Neuronal stem cell (in vitro differentiated cells): ENCODE results near the gene ORC6.

Source experiments
- DNase-seq: peaks from one replicate; pipeline ENCODE4 v3.0.0-alpha.2; 2013; ENCODE audit warnings: low spot score
- H2AFZ ChIP-seq: one replicate; pipeline ENCODE4 v1.6.1; 2013; ENCODE audit warnings: mild to moderate bottlenecking, low read length, inconsistent platforms
- H2AK5ac ChIP-seq: 2 replicates; pipeline ENCODE4 v1.6.1; 2013; ENCODE audit warnings: low read depth, mild to moderate bottlenecking, inconsistent platforms, low read length, moderate library complexity, mixed read lengths
- H2BK120ac ChIP-seq: 2 replicates; pipeline ENCODE4 v1.6.1; 2013; ENCODE audit warnings: low read depth, mild to moderate bottlenecking, inconsistent platforms, low read length, moderate library complexity, mixed read lengths
- H2BK12ac ChIP-seq: one replicate; pipeline ENCODE4 v1.6.1; 2013; ENCODE audit warnings: low read length, inconsistent platforms
- H2BK15ac ChIP-seq: 2 replicates; pipeline ENCODE4 v1.6.1; 2013; ENCODE audit warnings: mild to moderate bottlenecking, low read length, inconsistent platforms, mixed read lengths
- H2BK5ac ChIP-seq: one replicate; pipeline ENCODE4 v1.6.1; 2013; ENCODE audit warnings: inconsistent platforms, mild to moderate bottlenecking, low read length, moderate library complexity
- H3K14ac ChIP-seq: one replicate; pipeline ENCODE4 v1.6.1; 2013; ENCODE audit warnings: low read length, inconsistent platforms
- H3K18ac ChIP-seq: 2 replicates; pipeline ENCODE4 v1.6.1; 2013; ENCODE audit warnings: low read length, inconsistent platforms
- H3K23ac ChIP-seq: 2 replicates; pipeline ENCODE4 v1.6.1; 2013; ENCODE audit warnings: low read depth, mild to moderate bottlenecking, mixed read lengths, low read length, inconsistent platforms; ENCODE audit not compliant: poor library complexity
- H3K27ac ChIP-seq: replicated peaks from 3 replicates; pipeline ENCODE4 v1.5.1; 2013; ENCODE audit warnings: low read length, inconsistent platforms
- H3K27me3 ChIP-seq, 3 experiments: 2 replicates each; pipeline ENCODE4 v1.6.1; 2013; ENCODE audit warnings: low read length in 3 of 3, mild to moderate bottlenecking in 2 of 3, inconsistent platforms in 1 of 3, low read depth in 1 of 3, mixed read lengths in 1 of 3, moderate library complexity in 1 of 3; ENCODE audit not compliant: control insufficient read depth in 3 of 3, insufficient read depth in 3 of 3
- H3K36me3 ChIP-seq, 2 donors: replicated peaks in 1 of 2; 2 replicates each; pipeline ENCODE4 v1.6.1; 2013; ENCODE audit warnings: low read length in 2 of 2; ENCODE audit not compliant: control insufficient read depth in 2 of 2, insufficient read depth in 2 of 2
- H3K4ac ChIP-seq: 2 replicates; pipeline ENCODE4 v1.6.1; 2013; ENCODE audit warnings: inconsistent platforms, mild to moderate bottlenecking, low read length, moderate library complexity
- H3K4me1 ChIP-seq, 2 donors: 1 replicate in 1 of 2; 2 replicates in 1 of 2; pipeline ENCODE4 v1.6.1; 2013; ENCODE audit warnings: low read length in 2 of 2, low read depth in 1 of 2; ENCODE audit not compliant: control insufficient read depth in 2 of 2, insufficient read depth in 1 of 2
- H3K4me2 ChIP-seq: one replicate; pipeline ENCODE4 v1.6.1; 2013; ENCODE audit warnings: mild to moderate bottlenecking, low read length, inconsistent platforms; ENCODE audit not compliant: insufficient read depth, poor library complexity, severe bottlenecking
- H3K4me3 ChIP-seq, 2 donors: 2 replicates each; pipeline ENCODE4 v1.5.1; 2013; ENCODE audit warnings: low read length in 2 of 2, mild to moderate bottlenecking in 2 of 2, inconsistent platforms in 1 of 2, moderate library complexity in 1 of 2
- H3K79me1 ChIP-seq: one replicate; pipeline ENCODE4 v1.6.1; 2013; ENCODE audit warnings: low read depth, mild to moderate bottlenecking, inconsistent platforms, low read length, moderate library complexity
- H3K9ac ChIP-seq: one replicate; pipeline ENCODE4 v1.6.1; 2013; ENCODE audit warnings: mild to moderate bottlenecking, low read depth, low read length, inconsistent platforms; ENCODE audit not compliant: poor library complexity
- H3K9me3 ChIP-seq, 2 donors: replicated peaks in 1 of 2; 2 replicates each; pipeline versions ENCODE3 to v1.6.1; 2013; ENCODE audit warnings: low read length in 2 of 2, mild to moderate bottlenecking in 2 of 2, inconsistent platforms in 1 of 2, low read depth in 1 of 2, mixed read lengths in 1 of 2, moderate library complexity in 1 of 2; ENCODE audit not compliant: control insufficient read depth in 2 of 2, insufficient read depth in 1 of 2
- H4K8ac ChIP-seq: one replicate; pipeline ENCODE4 v1.6.1; 2013; ENCODE audit warnings: low read depth, mild to moderate bottlenecking, inconsistent platforms, low read length, moderate library complexity
- H4K91ac ChIP-seq: one replicate; pipeline ENCODE4 v1.6.1; 2013; ENCODE audit warnings: low read length, low read depth, mild to moderate bottlenecking, inconsistent platforms; ENCODE audit not compliant: poor library complexity
- WGBS, 2 donors: extraction: QIAGEN DNeasy Blood & Tissue Kit; methylation state at CpG; one replicate each; pipeline ENCODE4 v1.1.7; 2013; ENCODE audit warnings: missing lambda C conversion rate in 2 of 2, mixed read lengths in 1 of 2; ENCODE audit not compliant: insufficient read length in 2 of 2, insufficient replicate concordance in 1 of 2; ENCODE audit errors: extremely low coverage in 2 of 2; 5-methylcytosine and 5-hydroxymethylcytosine counted together

Gene ORC6

GRCh38 chr16:46688101-46688653, 1.3 kb upstream of the ORC6 start:
- no peak overlapping the region for H2BK15ac ChIP-seq
- WGBS, 2 donors = no CpG with 5 or more reads among the region's 14 CpGs
- H2BK120ac ChIP-seq = no peak overlapping the region
- no peak overlapping the region for H2BK12ac ChIP-seq
- no peak overlapping the region for H3K14ac ChIP-seq
- H3K9ac ChIP-seq = peak overlapping the region; percentile 81
- H3K27me3 ChIP-seq = no peaks in the 10 kb centered on the region
- no peak overlapping the region for H3K27ac ChIP-seq
- no peak for DNase-seq
- H3K79me1 ChIP-seq = peaks cover 6% of the 10 kb centered on the region
- H2AFZ ChIP-seq = peak overlapping the region; percentile 94
- H4K8ac ChIP-seq = no peak overlapping the region
- peaks cover 11 to 23% of the 10 kb centered on the region in 2 donors for H3K4me1 ChIP-seq
- H2BK5ac ChIP-seq = no peak overlapping the region
- H3K4ac ChIP-seq = no peak overlapping the region
- H3K18ac ChIP-seq = no peak overlapping the region
- no peaks in the 10 kb centered on the region for H3K9me3 ChIP-seq
- no peak overlapping the region for H2AK5ac ChIP-seq
- peaks cover 7 to 26% of the 10 kb centered on the region in 2 donors for H3K36me3 ChIP-seq
- no peak overlapping the region for H4K91ac ChIP-seq
- no peak overlapping the region for H3K23ac ChIP-seq
- peak overlapping the region; percentile 86 for H3K4me2 ChIP-seq
- peak overlapping the region; percentile 75 to 97 for H3K4me3 ChIP-seq

GRCh38 chr16:46688654-46689364, 650 bp upstream of the ORC6 start, which contains the start of gene VPS35:
VPS35 (minus strand) TSS chr16:46689178; CDS start chr16:46689133, 45 bp downstream.
- Histone ChIP-seq H3K23ac (peak within 1 kb of the TSS; percentile 96), H3K79me1 (peaks cover 6% of the 10 kb centered on the region), H2AK5ac (no peak within 1 kb of the TSS), H4K8ac (no peak within 1 kb of the TSS), H3K36me3 (peaks cover 11 to 31% of the 10 kb centered on the region in 2 donors), H3K9ac (peak within 1 kb of the TSS; percentile 99), H3K4me1 (peaks cover 11 to 23% of the 10 kb centered on the region in 2 donors), H2BK15ac (peak within 1 kb of the TSS; percentile 87), H4K91ac (no peak within 1 kb of the TSS), H3K18ac (peak within 1 kb of the TSS; percentile 100), H3K27ac (peak within 1 kb of the TSS; percentile 98), H3K27me3 (no peaks in the 10 kb centered on the region), H2AFZ (peak within 1 kb of the TSS; percentile 94), H2BK120ac (peak within 1 kb of the TSS; percentile 75), H3K4ac (no peak within 1 kb of the TSS), H3K14ac (peak within 1 kb of the TSS; percentile 99), H2BK12ac (peak within 1 kb of the TSS; percentile 98), H3K4me3 (peak within 1 kb of the TSS; percentile 75 to 97), H2BK5ac (peak within 1 kb of the TSS; percentile 61), H3K4me2 (peak within 1 kb of the TSS; percentile 86), H3K9me3 (no peaks in the 10 kb centered on the region)
- no CpG with 5 or more reads among the region's 54 CpGs for WGBS, 2 donors
- DNase-seq = peak; percentile 99

GRCh38 chr16:46690281-46691178, 1.1 kb downstream of the ORC6 start:
- H3K14ac ChIP-seq = no peak overlapping the region
- H4K8ac ChIP-seq = no peak overlapping the region
- H3K36me3 ChIP-seq = peaks cover 12 to 41% of the 10 kb centered on the region in 2 donors
- H3K4me1 ChIP-seq = peaks cover 11 to 23% of the 10 kb centered on the region in 2 donors
- peak overlapping the region; percentile 94 for H3K9ac ChIP-seq
- no peak overlapping the region for H3K18ac ChIP-seq
- H3K27ac ChIP-seq = peak overlapping the region; percentile 79
- H3K27me3 ChIP-seq = no peaks in the 10 kb centered on the region
- WGBS, 2 donors = no CpG with 5 or more reads among the region's 21 CpGs
- H2BK12ac ChIP-seq = no peak overlapping the region
- no peak for DNase-seq
- H3K79me1 ChIP-seq = peaks cover 6% of the 10 kb centered on the region
- no peak overlapping the region for H4K91ac ChIP-seq
- H2BK120ac ChIP-seq = no peak overlapping the region
- H3K4ac ChIP-seq = no peak overlapping the region
- H3K9me3 ChIP-seq = no peaks in the 10 kb centered on the region
- H3K4me3 ChIP-seq = peak overlapping the region; percentile 75 to 97
- H3K23ac ChIP-seq = no peak overlapping the region
- H2BK5ac ChIP-seq = peak overlapping the region; percentile 2
- H2BK15ac ChIP-seq = no peak overlapping the region
- no peak overlapping the region for H2AK5ac ChIP-seq
- peak overlapping the region; percentile 80 for H3K4me2 ChIP-seq
- H2AFZ ChIP-seq = peak overlapping the region; percentile 94
